Hematopoietic multipotent progenitor cell (in vitro differentiated cells): ENCODE measurements around the gene NUPR1. TPM values are rescaled to one million over a fixed set of nuclear protein-coding genes. Genes with fewer than 3 reads are reported as not detected.

Experiments
- total RNA-seq: library from RNA; depleted of rRNA; stranded (reverse); fragments of >200 nt; gene quantifications from one replicate; pipeline ENCODE4 v1.2.3, GENCODE V29; 2012

The NUPR1 gene
- total RNA-seq, 1 donor, result not detected

Other genes with a start within 250 kb of the NUPR1 start
- 1.1 TPM for gene SBK1, start 246.4 kb downstream of the NUPR1 start, total RNA-seq
- gene NPIPB6, start 175.5 kb downstream of the NUPR1 start, total RNA-seq, result 1.1 TPM
- 249 TPM for gene EIF3CL, start 135.1 kb downstream of the NUPR1 start, total RNA-seq
- not detected for gene NPIPB7, start 66.6 kb downstream of the NUPR1 start, total RNA-seq
- gene CLN3, start 46.9 kb downstream of the NUPR1 start, total RNA-seq, result 39.0 TPM
- 2.7 TPM for gene APOBR, start 44.3 kb downstream of the NUPR1 start, total RNA-seq
- gene IL27, start 32.1 kb downstream of the NUPR1 start, total RNA-seq, result not detected
- 36.1 TPM for gene SGF29, start 14.9 kb upstream of the NUPR1 start, total RNA-seq
- 0.27 TPM for gene SULT1A2, start 58.1 kb upstream of the NUPR1 start, total RNA-seq
- gene SULT1A1, start 71.1 kb upstream of the NUPR1 start, total RNA-seq, result 24.0 TPM
- gene NPIPB8, start 99.1 kb upstream of the NUPR1 start, total RNA-seq, result not detected
- gene EIF3C, start 172.5 kb upstream of the NUPR1 start, total RNA-seq, result 361 TPM
- 0.54 TPM for gene NPIPB9, start 212.8 kb upstream of the NUPR1 start, total RNA-seq